ENCODE data around the gene TBX3. TPM values are rescaled to one million over a fixed set of nuclear protein-coding genes. Genes with fewer than 3 reads are reported as not detected.

TBX3 gene
- total and polyA plus RNA-seq, 10 of the 15 experiments (the other 5 are each of a cell fraction or from before 2014, with no cell fraction given): 0.04 to 0.28 (median 0.08) TPM; not detected in 7

- POLR2A ChIA-PET: no interaction called here
- H3K9ac ChIP-seq (ENCODE audit: control insufficient read depth, insufficient read depth, low read length): no peak overlapping the region
- RAD21 ChIA-PET (ENCODE audit: unreplicated experiment): no interaction called here
- no peaks in the 10 kb centered on the region for H3K4me1 ChIP-seq (ENCODE audit: control insufficient read depth, insufficient read depth, low read length)
- no peaks in the 10 kb centered on the region for H3K27me3 ChIP-seq (replicated peaks in 1 of 2; ENCODE audit: control insufficient read depth in 2 of 2, insufficient read depth in 2 of 2, low read length in 1 of 2)
- H3K4me3 ChIP-seq: no peak overlapping the region
- H3K36me3 ChIP-seq (ENCODE audit: control insufficient read depth in 2 of 2, insufficient read depth in 2 of 2, low read length in 1 of 2): no peaks in the 10 kb centered on the region
- TF ChIP-seq ZBTB4 (CRISPR knock-in tag; IDR thresholded peaks at IDR 0.05): no peak
- TF ChIP-seq CHD4 (IDR thresholded peaks at IDR 0.05): no peak
- no peak for TF ChIP-seq MLLT1 (IDR thresholded peaks at IDR 0.05)
- no peak for TF ChIP-seq SIN3A (IDR thresholded peaks at IDR 0.05; ENCODE audit: low read depth, low read length)
- no peak for TF ChIP-seq SPI1 (IDR thresholded peaks at IDR 0.05; ENCODE audit: borderline replicate concordance, insufficient read depth, low read depth, low read length)
- TF ChIP-seq RELA (IDR thresholded peaks at IDR 0.05; ENCODE audit: borderline replicate concordance, partially characterized antibody): no peak
- no peak for TF ChIP-seq RFX5 (IDR thresholded peaks at IDR 0.05; ENCODE audit: low read depth, low read length)
- TF ChIP-seq KAT2A (conservative IDR thresholded peaks at IDR 0.05; ENCODE audit: control insufficient read depth, low read depth, low read length): no peak
- TF ChIP-seq ZZZ3 (IDR thresholded peaks at IDR 0.05; ENCODE audit: control insufficient read depth, insufficient read length, low read depth): no peak
- TF ChIP-seq ESRRA (IDR thresholded peaks at IDR 0.05; ENCODE audit: low read length): no peak
- FAIRE-seq: no peak
- no peaks in the 10 kb centered on the region for H4K20me1 ChIP-seq (ENCODE audit: control insufficient read depth, insufficient read depth)
- SMC1A ChIA-PET (ENCODE audit: uncharacterized antibody, unreplicated experiment): no interaction called here
- no peaks in the 10 kb centered on the region for H3K9me3 ChIP-seq (replicated peaks; ENCODE audit: control insufficient read depth, insufficient read depth, low read length)
- in situ Hi-C loops (cut with MboI): no loop called here
- no peak overlapping the region for H2AFZ ChIP-seq (ENCODE audit: control insufficient read depth, low read depth, low read length)
- ATAC-seq: no peak
- H3K79me2 ChIP-seq (ENCODE audit: control insufficient read depth, insufficient read depth, low read length): no peaks in the 10 kb centered on the region
- DNase-seq (ENCODE audit: low read depth, low spot score): no peak
- no peak overlapping the region for H3K4me2 ChIP-seq (ENCODE audit: control insufficient read depth, insufficient read depth)
- 19% methylated on average over 7 of the region's 7 CpGs for WGBS (ENCODE audit: insufficient coverage, insufficient replicate concordance, low lambda C conversion rate, missing lambda C conversion rate)
- CTCF ChIA-PET: no interaction called here
- intact Hi-C loops (cut with micrococcal nuclease; ENCODE audit: unreplicated experiment): no loop called here
- BruUV-seq (replicated peaks): no TSS peak
- no peak overlapping the region for H3K27ac ChIP-seq (ENCODE audit: control insufficient read depth, insufficient read depth)
Observed at GRCh38 chr12:114721266-114721665, 37.3 kb upstream of the TBX3 start.
